Nephron (organoid): ENCODE data around the gene KRT84.

Experiments used
- H3K27ac Mint-ChIP-seq, 3 experiments: 2 replicates each; pipeline ENCODE4 v1.8.0; 2020; ENCODE audit warnings: mixed read lengths in 3 of 3, mild to moderate bottlenecking in 2 of 3, moderate library complexity in 1 of 3
- H3K27me3 Mint-ChIP-seq: 2 replicates; pipeline ENCODE4 v1.8.0; 2021; ENCODE audit warnings: low read depth, mild to moderate bottlenecking, moderate library complexity, mixed read lengths
- H3K36me3 Mint-ChIP-seq: 2 replicates; pipeline ENCODE4 v1.8.0; 2020; ENCODE audit warnings: low read depth, mixed read lengths
- H3K4me1 Mint-ChIP-seq: 2 replicates; pipeline ENCODE4 v1.8.0; 2020; ENCODE audit warnings: mixed read lengths
- H3K4me3 Mint-ChIP-seq, 3 experiments: 2 replicates each; pipeline ENCODE4 v1.8.0; 2020; ENCODE audit warnings: mild to moderate bottlenecking in 3 of 3, mixed read lengths in 3 of 3, moderate library complexity in 2 of 3
- H3K9me3 Mint-ChIP-seq: 2 replicates; pipeline ENCODE4 v1.8.0; 2020; ENCODE audit warnings: mixed read lengths
- TF ChIP-seq, protein P1 (sequence below), 3 experiments: fragments of 200-600 bp; sonication (generic); IDR thresholded peaks; one replicate each; pipeline ENCODE4 v1.5.0; 2021; ENCODE audit warnings: antibody characterized with exemption in 3 of 3; ENCODE audit not compliant: unreplicated experiment in 3 of 3

The KRT84 gene

DNA sequence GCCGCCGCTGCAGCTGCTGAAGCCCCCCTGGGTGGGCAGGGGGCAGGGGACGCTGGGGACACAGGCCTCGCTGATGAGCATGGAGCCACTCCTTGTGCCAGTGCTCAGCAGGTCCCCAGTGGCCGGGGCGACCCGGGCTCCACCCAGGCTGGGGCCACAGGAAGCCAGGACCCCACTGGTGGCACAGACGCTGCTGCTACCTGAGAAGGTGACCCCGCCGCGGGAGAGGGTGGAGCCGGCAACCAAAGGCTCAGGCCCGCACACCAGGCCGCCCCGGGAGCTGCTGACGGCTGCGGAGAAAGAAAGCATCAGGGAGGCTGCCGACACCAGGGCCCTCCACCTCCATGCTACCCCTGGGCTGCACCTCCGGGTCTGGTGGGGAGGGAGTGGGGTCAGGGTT lies 7.4 kb downstream of the KRT84 start:
- Mint-ChIP-seq H3K4me3 (no peak overlapping the region), H3K36me3 (no peaks in the 10 kb centered on the region), H3K27me3 (peaks cover 18% of the 10 kb centered on the region), H3K4me1 (no peaks in the 10 kb centered on the region), H3K9me3 (peaks cover 5% of the 10 kb centered on the region), H3K27ac (no peak overlapping the region)
- TF ChIP-seq, protein P1, sequence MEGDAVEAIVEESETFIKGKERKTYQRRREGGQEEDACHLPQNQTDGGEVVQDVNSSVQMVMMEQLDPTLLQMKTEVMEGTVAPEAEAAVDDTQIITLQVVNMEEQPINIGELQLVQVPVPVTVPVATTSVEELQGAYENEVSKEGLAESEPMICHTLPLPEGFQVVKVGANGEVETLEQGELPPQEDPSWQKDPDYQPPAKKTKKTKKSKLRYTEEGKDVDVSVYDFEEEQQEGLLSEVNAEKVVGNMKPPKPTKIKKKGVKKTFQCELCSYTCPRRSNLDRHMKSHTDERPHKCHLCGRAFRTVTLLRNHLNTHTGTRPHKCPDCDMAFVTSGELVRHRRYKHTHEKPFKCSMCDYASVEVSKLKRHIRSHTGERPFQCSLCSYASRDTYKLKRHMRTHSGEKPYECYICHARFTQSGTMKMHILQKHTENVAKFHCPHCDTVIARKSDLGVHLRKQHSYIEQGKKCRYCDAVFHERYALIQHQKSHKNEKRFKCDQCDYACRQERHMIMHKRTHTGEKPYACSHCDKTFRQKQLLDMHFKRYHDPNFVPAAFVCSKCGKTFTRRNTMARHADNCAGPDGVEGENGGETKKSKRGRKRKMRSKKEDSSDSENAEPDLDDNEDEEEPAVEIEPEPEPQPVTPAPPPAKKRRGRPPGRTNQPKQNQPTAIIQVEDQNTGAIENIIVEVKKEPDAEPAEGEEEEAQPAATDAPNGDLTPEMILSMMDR (IDR thresholded peaks at IDR 0.05; ENCODE audit: unreplicated experiment in 3 of 3), result no peak

DNA sequence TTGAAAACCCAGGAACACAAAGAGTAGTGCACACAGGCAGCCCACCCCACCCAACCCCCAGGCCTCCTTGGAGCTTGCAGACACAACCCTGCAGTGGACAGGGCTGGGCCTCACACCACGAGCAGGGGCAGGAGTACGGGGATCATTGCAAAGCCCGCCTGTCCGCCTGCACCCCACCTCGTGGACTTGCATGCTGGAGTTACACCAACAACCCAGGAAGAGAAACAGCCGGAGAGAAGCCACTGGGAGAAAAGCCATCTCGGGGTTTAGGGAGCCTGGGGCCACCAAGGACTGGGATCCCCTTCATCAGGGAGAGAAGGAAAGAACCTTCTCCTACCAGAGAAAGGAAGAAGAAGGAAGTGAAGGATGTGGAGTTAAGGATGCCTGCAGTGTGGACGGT lies 8.2 kb downstream of the KRT84 start:
- peaks cover 5% of the 10 kb centered on the region for H3K4me1 Mint-ChIP-seq
- no peak overlapping the region for H3K27ac Mint-ChIP-seq
- H3K4me3 Mint-ChIP-seq, result no peak overlapping the region
- H3K36me3 Mint-ChIP-seq, result no peaks in the 10 kb centered on the region
- TF ChIP-seq, protein P1 (IDR thresholded peaks at IDR 0.05; ENCODE audit: unreplicated experiment in 3 of 3), result no peak
- H3K9me3 Mint-ChIP-seq, result peaks cover 9% of the 10 kb centered on the region
- peaks cover 18% of the 10 kb centered on the region for H3K27me3 Mint-ChIP-seq

DNA sequence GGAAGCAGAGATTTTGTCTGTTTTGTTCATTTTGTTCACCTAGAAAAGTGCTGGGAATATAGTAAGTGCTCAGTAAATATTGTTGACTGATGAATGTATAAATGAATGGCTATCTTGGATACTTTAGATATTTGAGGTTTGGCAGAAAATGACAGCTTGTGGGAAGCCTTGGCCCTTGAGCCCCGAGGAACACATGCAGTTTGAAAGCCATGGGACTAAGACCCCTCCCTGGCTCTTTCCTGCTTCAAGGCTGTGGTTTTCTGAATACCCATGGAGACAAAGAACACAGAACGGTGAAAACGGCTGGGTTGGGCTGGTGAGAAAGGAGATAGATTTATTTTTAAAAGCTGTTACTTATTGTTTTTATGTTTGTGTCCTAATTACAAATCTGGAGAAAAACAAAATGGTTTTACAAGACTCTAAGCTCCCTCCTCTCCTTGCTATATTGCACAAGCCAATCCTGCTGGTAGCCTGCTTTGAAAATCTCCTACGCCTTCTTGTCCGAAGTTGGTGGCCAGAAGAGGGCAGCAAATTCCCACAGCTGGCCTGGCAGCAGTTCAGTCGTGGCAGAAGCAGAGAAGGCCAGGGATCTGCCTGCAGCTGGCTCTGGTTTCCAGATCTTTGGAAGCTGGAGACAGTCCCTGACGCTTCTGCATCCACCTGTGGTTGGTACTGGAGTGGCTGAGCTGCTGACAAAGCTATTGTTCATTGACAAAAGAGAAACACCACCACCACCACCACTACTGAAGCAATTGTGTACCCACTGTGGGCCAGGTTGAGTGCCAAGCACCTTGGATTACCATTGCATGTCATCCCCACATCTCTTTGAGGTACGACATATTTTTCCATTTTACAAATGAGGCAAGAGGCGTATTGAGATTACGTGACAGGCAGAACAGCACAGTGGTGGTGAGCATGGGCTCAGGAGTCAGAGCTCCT lies 13.0 kb downstream of the KRT84 start:
- TF ChIP-seq, protein P1 (IDR thresholded peaks at IDR 0.05; ENCODE audit: unreplicated experiment in 3 of 3), result peak; percentile 82 to 86 (median 84)
- peaks cover 29% of the 10 kb centered on the region for H3K27me3 Mint-ChIP-seq
- H3K4me1 Mint-ChIP-seq, result peaks cover 30% of the 10 kb centered on the region
- H3K36me3 Mint-ChIP-seq, result no peaks in the 10 kb centered on the region
- H3K9me3 Mint-ChIP-seq, result peaks cover 9% of the 10 kb centered on the region
- no peak overlapping the region for H3K4me3 Mint-ChIP-seq
- H3K27ac Mint-ChIP-seq, result peak overlapping the region in 2 of 3 experiments; percentile 6 to 85

DNA sequence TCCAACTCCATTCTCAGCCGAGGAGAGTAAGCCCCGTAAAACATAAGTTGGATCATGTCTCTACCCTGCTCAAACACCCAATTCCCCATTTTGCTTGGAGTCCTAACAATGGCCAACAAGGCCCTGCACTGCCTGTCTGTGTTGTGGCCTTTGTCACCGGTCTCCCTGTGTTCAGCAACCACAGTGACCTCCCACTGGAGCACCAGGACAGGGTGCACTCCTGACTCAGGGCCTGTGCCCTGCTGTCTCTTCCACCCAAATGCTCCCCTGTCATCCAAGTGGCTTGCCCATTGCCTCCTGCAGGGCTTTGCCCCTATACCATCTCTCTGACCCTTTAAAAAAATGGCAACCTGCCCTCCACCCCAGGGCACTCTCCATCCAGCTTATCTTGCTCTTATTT lies 13.7 kb downstream of the KRT84 start:
- TF ChIP-seq, protein P1 (IDR thresholded peaks at IDR 0.05; ENCODE audit: unreplicated experiment in 3 of 3), result no peak
- H3K36me3 Mint-ChIP-seq, result no peaks in the 10 kb centered on the region
- peaks cover 31% of the 10 kb centered on the region for H3K27me3 Mint-ChIP-seq

DNA sequence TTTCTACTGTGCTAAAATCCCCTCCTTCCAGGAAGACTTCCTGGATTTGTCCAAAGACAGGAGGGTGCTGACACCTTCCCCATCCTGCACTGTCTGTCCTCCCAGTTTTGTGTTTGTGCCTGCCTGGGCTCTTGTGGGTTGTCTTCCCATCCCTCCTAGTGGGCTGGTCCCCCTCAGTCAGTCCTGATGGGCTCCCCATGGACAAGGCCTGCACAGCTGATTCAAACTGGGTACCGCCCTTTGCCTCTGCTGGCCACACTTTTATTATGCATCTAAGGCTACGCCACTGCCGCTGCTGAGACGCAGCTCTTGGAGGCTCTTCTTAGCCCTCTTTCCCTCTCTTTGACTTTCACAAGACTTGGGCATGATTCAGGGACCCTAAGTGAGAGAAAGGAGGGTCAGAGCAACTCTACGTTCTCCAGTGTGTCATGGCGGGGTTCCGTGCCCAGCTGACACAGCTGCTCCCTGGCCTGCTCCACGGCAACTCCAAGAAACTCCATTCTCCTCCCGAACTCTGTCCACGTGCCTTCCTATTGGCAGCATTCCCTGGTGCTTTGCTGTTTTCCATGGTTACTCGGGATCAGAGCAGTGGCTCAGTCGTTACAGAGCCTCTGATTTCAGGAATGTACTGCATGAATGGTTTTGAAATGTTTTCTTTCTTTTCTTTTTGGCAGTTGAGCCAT lies 14.4 kb downstream of the KRT84 start:
- H3K4me3 Mint-ChIP-seq, result no peak overlapping the region
- TF ChIP-seq, protein P1 (IDR thresholded peaks at IDR 0.05; ENCODE audit: unreplicated experiment in 3 of 3), result no peak
- peaks cover 30% of the 10 kb centered on the region for H3K4me1 Mint-ChIP-seq
- H3K27me3 Mint-ChIP-seq, result peaks cover 25% of the 10 kb centered on the region
- H3K27ac Mint-ChIP-seq, result peak overlapping the region in 2 of 3 experiments; percentile 85 to 89
- H3K9me3 Mint-ChIP-seq, result peaks cover 9% of the 10 kb centered on the region
- no peaks in the 10 kb centered on the region for H3K36me3 Mint-ChIP-seq

More for the DNA sequence above, 13.7 kb downstream of the KRT84 start:
- Mint-ChIP-seq H3K4me1 (peaks cover 30% of the 10 kb centered on the region), H3K4me3 (no peak overlapping the region), H3K9me3 (peaks cover 9% of the 10 kb centered on the region), H3K27ac (peak overlapping the region in 1 of 3 experiments; percentile 85)
